Adipocyte (in vitro differentiated cells): ENCODE results near the gene PCSK1N.

ENCODE experiments used
- DNase-seq: peaks from one replicate; pipeline ENCODE4 v3.0.0-alpha.2; 2015; ENCODE audit warnings: low read depth
- H3K27me3 ChIP-seq: replicated peaks from 2 replicates; pipeline ENCODE4 v1.7.0; 2013; ENCODE audit warnings: mild to moderate bottlenecking, low read length, moderate library complexity; ENCODE audit not compliant: control insufficient read depth, insufficient read depth
- H3K36me3 ChIP-seq: 2 replicates; pipeline ENCODE4 v1.7.0; 2013; ENCODE audit warnings: low read length, mild to moderate bottlenecking, moderate library complexity; ENCODE audit not compliant: control insufficient read depth, insufficient read depth, severe bottlenecking
- H3K4me1 ChIP-seq: 2 replicates; pipeline ENCODE4 v1.7.0; 2013; ENCODE audit warnings: mild to moderate bottlenecking, low read length, moderate library complexity; ENCODE audit not compliant: control insufficient read depth, insufficient read depth
- H3K4me3 ChIP-seq: 2 replicates; pipeline ENCODE4 v1.7.0; 2013; ENCODE audit warnings: mild to moderate bottlenecking, low read length, moderate library complexity
- H3K9ac ChIP-seq: 2 replicates; pipeline ENCODE4 v1.7.0; 2013; ENCODE audit warnings: mild to moderate bottlenecking, low read length, moderate library complexity
- H3K9me3 ChIP-seq: 2 replicates; pipeline ENCODE4 v1.7.0; 2013; ENCODE audit warnings: mild to moderate bottlenecking, low read length, moderate library complexity; ENCODE audit not compliant: control insufficient read depth

The PCSK1N gene

GRCh38 chrX:48786825-48787504, 48.4 kb downstream of the PCSK1N start:
- H3K9me3 ChIP-seq = no peaks in the 10 kb centered on the region
- peaks cover 41% of the 10 kb centered on the region for H3K27me3 ChIP-seq
- no peaks in the 10 kb centered on the region for H3K4me1 ChIP-seq
- no peak for DNase-seq
- H3K36me3 ChIP-seq = no peaks in the 10 kb centered on the region
- no peak overlapping the region for H3K4me3 ChIP-seq
- H3K9ac ChIP-seq = no peak overlapping the region

- Histone ChIP-seq H3K4me3 (no peak within 1 kb of the TSS), H3K4me1 (no peaks in the 10 kb centered on the region), H3K36me3 (no peaks in the 10 kb centered on the region), H3K27me3 (peaks cover 44% of the 10 kb centered on the region), H3K9ac (no peak within 1 kb of the TSS), H3K9me3 (no peaks in the 10 kb centered on the region)
- DNase-seq = no peak
These were observed 49.0 kb downstream of the PCSK1N start, which contains the start of gene GATA1 for GRCh38 chrX:48786341-48786800. GATA1 (plus strand) TSS chrX:48786590; CDS start chrX:48791110, 4,520 bp downstream.

- Histone ChIP-seq H3K4me1 (no peaks in the 10 kb centered on the region), H3K4me3 (no peak overlapping the region), H3K36me3 (no peaks in the 10 kb centered on the region), H3K9ac (no peak overlapping the region), H3K9me3 (no peaks in the 10 kb centered on the region), H3K27me3 (peaks cover 39% of the 10 kb centered on the region)
- DNase-seq = no peak
These were observed 49.7 kb downstream of the PCSK1N start for GRCh38 chrX:48785540-48786214.

DNA sequence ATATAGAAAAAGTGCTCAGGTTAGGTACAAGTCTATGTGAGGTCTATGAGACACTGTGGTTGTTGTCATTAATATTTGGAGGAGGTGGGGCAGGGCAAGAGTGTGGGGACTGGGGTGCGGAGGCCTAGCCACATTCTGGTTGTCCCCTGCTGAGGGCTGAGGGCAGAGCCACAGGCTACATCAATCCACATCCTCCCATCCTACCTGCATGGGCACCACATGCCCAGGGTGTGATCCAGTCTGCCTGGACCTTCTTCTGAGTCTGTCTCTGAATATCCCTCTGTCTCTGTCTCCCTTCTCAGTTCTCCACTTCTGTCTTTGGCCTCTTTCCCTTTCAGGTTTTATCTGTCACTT, 50.2 kb downstream of the PCSK1N start:
- no peaks in the 10 kb centered on the region for H3K4me1 ChIP-seq
- no peak overlapping the region for H3K9ac ChIP-seq
- H3K27me3 ChIP-seq = peaks cover 39% of the 10 kb centered on the region
- DNase-seq = no peak
- H3K4me3 ChIP-seq = no peak overlapping the region
- no peaks in the 10 kb centered on the region for H3K36me3 ChIP-seq
- H3K9me3 ChIP-seq = no peaks in the 10 kb centered on the region

DNA sequence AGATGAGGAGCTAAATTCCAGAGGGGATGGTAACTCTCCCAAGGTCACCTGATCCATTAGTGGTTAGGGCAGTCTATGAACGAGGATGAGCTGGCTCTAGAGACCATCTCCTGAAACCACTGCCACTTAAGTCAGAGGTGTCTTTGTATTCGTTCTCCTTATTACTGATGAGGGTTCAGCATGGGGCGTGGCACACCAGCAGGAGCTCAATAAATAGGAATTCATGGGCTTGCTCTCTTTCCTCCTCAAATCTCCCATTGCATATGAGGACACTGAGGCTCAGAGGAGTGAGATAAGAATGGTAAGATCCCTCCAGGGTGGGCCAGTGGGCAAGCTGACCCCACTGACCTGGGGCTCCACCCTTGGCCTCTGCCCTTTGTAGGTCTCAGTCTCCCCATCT, 50.7 kb downstream of the PCSK1N start:
- no peak for DNase-seq
- H3K9ac ChIP-seq = no peak overlapping the region
- no peaks in the 10 kb centered on the region for H3K36me3 ChIP-seq
- no peaks in the 10 kb centered on the region for H3K9me3 ChIP-seq
- no peak overlapping the region for H3K4me3 ChIP-seq
- no peaks in the 10 kb centered on the region for H3K4me1 ChIP-seq
- H3K27me3 ChIP-seq = peaks cover 37% of the 10 kb centered on the region

DNA sequence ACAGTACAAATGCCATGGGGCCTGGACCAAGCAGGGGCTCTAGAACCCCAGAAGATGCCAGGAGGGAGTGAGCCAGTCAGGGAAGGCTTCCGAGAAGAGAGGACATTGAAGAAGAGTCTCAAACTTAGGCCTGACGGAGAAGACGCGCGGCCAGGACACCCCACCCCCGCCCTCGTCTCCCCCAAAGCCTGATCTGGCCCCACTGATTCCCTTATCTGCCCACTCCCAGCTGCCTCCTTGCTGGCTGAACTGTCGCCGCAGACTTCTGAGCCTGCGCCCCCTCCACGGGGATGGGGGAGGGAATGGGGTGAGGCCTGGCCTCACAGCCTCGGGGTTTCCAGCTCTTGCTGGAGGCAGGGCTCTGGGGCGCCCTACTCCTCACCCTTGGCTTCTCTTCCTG, 52.6 kb downstream of the PCSK1N start:
- Histone ChIP-seq H3K36me3 (no peaks in the 10 kb centered on the region), H3K4me1 (no peaks in the 10 kb centered on the region), H3K9ac (no peak overlapping the region), H3K27me3 (peaks cover 36% of the 10 kb centered on the region), H3K4me3 (no peak overlapping the region), H3K9me3 (peaks cover 5% of the 10 kb centered on the region)
- no peak for DNase-seq

DNA sequence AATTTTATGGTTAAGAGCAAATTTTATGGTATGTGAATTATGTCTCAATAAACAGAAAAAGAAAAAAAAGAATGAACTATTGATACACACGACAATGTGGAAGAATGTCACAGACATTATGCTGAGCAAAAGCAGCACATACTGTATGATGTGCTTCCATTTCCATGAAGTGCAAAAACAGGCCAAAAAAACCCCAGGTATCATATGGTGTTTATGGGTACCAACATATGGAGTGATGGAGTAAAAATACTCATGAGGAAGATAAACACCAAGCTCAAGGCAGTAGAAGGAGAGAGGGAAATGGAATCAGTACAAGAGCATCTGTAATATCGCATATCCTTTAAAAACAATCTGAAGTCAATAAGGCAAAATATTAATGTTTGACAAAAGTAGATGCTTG, 53.2 kb downstream of the PCSK1N start:
- Histone ChIP-seq H3K4me3 (no peak overlapping the region), H3K36me3 (no peaks in the 10 kb centered on the region), H3K9ac (no peak overlapping the region), H3K9me3 (peaks cover 11% of the 10 kb centered on the region), H3K4me1 (no peaks in the 10 kb centered on the region), H3K27me3 (peaks cover 36% of the 10 kb centered on the region)
- no peak for DNase-seq

GRCh38 chrX:48781705-48782104, 53.7 kb downstream of the PCSK1N start:
- Histone ChIP-seq H3K9me3 (peaks cover 11% of the 10 kb centered on the region), H3K36me3 (no peaks in the 10 kb centered on the region), H3K9ac (no peak overlapping the region), H3K27me3 (peaks cover 36% of the 10 kb centered on the region), H3K4me1 (no peaks in the 10 kb centered on the region), H3K4me3 (no peak overlapping the region)
- no peak for DNase-seq
